Activated CD4-positive, alpha-beta T cell treated with anti-CD3 and anti-CD28 coated beads, Interleukin-2, amount 10 ng/mL, durations not matched to agents 7 days and 5 days (primary cell): ENCODE measurements around the gene RNF5. TPM values are rescaled to one million over a fixed set of nuclear protein-coding genes. Genes with fewer than 3 reads are reported as not detected.

Source experiments
- CTCF ChIA-PET: fragments of 350-600 bp; sonication (Branson Sonifier 250); formaldehyde crosslinking; loops from one replicate; lab custom pipeline; 2021; ENCODE audit warnings: antibody characterized with exemption; lab: Charles Lee
- POLR2A ChIA-PET: fragments of 350-600 bp; sonication (Branson Sonifier 250); formaldehyde crosslinking; loops from one replicate; lab custom pipeline; 2021; ENCODE audit warnings: antibody characterized with exemption; lab: Charles Lee
- DNase-seq: peaks from one replicate; pipeline ENCODE4 v3.0.0-alpha.2; 2020
- H3K27ac Mint-ChIP-seq: one replicate; pipeline ENCODE4 v1.8.0; 2021; ENCODE audit warnings: mild to moderate bottlenecking, moderate library complexity, mixed read lengths
- H3K27me3 Mint-ChIP-seq: one replicate; pipeline ENCODE4 v1.8.0; 2021; ENCODE audit warnings: mixed read lengths
- H3K36me3 Mint-ChIP-seq: one replicate; pipeline ENCODE4 v1.8.0; 2021; ENCODE audit warnings: low read depth, mixed read lengths
- H3K4me1 Mint-ChIP-seq: one replicate; pipeline ENCODE4 v1.8.0; 2021; ENCODE audit warnings: mixed read lengths
- H3K4me3 Mint-ChIP-seq: one replicate; pipeline ENCODE4 v1.8.0; 2021; ENCODE audit warnings: mild to moderate bottlenecking, moderate library complexity, mixed read lengths
- H3K9me3 Mint-ChIP-seq: one replicate; pipeline ENCODE4 v1.8.0; 2021; ENCODE audit warnings: mixed read lengths
- total RNA-seq, 2 experiments: library from RNA; stranded (reverse); gene quantifications; one replicate each; pipeline ENCODE4 v1.2.3, GENCODE V29; 2021

Gene RNF5
- total RNA-seq, 2 experiments from 2014 or later: 39.8 to 49.7 TPM

- Mint-ChIP-seq H3K4me3 (no peak overlapping the region), H3K27me3 (peaks cover 50% of the 10 kb centered on the region), H3K27ac (no peak overlapping the region), H3K4me1 (peaks cover 21% of the 10 kb centered on the region), H3K9me3 (peaks cover 3% of the 10 kb centered on the region), H3K36me3 (peaks cover 2% of the 10 kb centered on the region)
- DNase-seq: no peak
- CTCF ChIA-PET: interaction anchor here (1.4 kb wide), 1 partner anchor 30 kb away, joined by 4 read pairs; no protein-coding TSS in a partner anchor
- POLR2A ChIA-PET: no interaction called here
These were observed 31.5 kb upstream of the RNF5 start for GRCh38 chr6:32146687-32147086.

GRCh38 chr6:32147401-32148132 lies 30.6 kb upstream of the RNF5 start:
- ChIA-PET CTCF (interaction anchor here (0.6 to 1.5 kb wide), 4 partner anchors 12 to 48 kb away, joined by 3 to 7 read pairs (median 4); partner anchors contain the start of gene ATF6B), POLR2A (no interaction called here)
- no peak overlapping the region for H3K27ac Mint-ChIP-seq

GRCh38 chr6:32148289-32149091 lies 29.7 kb upstream of the RNF5 start:
- peak; percentile 63 for DNase-seq
- Mint-ChIP-seq H3K27ac (peak overlapping the region; percentile 54), H3K36me3 (peaks cover 2% of the 10 kb centered on the region), H3K27me3 (peaks cover 58% of the 10 kb centered on the region), H3K4me1 (peaks cover 30% of the 10 kb centered on the region), H3K4me3 (peak overlapping the region; percentile 65), H3K9me3 (peaks cover 3% of the 10 kb centered on the region)
- ChIA-PET POLR2A (interaction anchor here (0.5 kb wide), 1 partner anchor 595 kb away, joined by 3 read pairs; no protein-coding TSS in a partner anchor), CTCF (interaction anchor here (0.6 to 1.5 kb wide), 5 partner anchors 11 to 47 kb away, joined by 3 to 7 read pairs (median 4); partner anchors contain the start of genes ATF6B and FKBPL)

More at GRCh38 chr6:32147401-32148132, 30.6 kb upstream of the RNF5 start:
- H3K4me1 Mint-ChIP-seq: peaks cover 25% of the 10 kb centered on the region
- peaks cover 2% of the 10 kb centered on the region for H3K36me3 Mint-ChIP-seq
- peaks cover 3% of the 10 kb centered on the region for H3K9me3 Mint-ChIP-seq
- no peak overlapping the region for H3K4me3 Mint-ChIP-seq
- peaks cover 53% of the 10 kb centered on the region for H3K27me3 Mint-ChIP-seq
- no peak for DNase-seq

GRCh38 chr6:32149092-32149755 lies 29.0 kb upstream of the RNF5 start:
- CTCF ChIA-PET: interaction anchor here (0.9 to 1.5 kb wide), 3 partner anchors 19 to 28 kb away, joined by 3 to 7 read pairs (median 5); partner anchors contain the start of genes ATF6B and FKBPL
- Mint-ChIP-seq H3K36me3 (peaks cover 2% of the 10 kb centered on the region), H3K9me3 (peaks cover 3% of the 10 kb centered on the region), H3K27ac (peak overlapping the region; percentile 54), H3K27me3 (peaks cover 59% of the 10 kb centered on the region), H3K4me1 (peaks cover 36% of the 10 kb centered on the region), H3K4me3 (peak overlapping the region; percentile 65)
- DNase-seq: no peak
- POLR2A ChIA-PET: interaction anchor here (0.5 kb wide), 1 partner anchor 596 kb away, joined by 3 read pairs; no protein-coding TSS in a partner anchor

GRCh38 chr6:32149932-32150870 lies 28.0 kb upstream of the RNF5 start:
- CTCF ChIA-PET: interaction anchor here (1.2 kb wide), 1 partner anchor 20 kb away, joined by 5 read pairs; the partner anchor contains the start of gene FKBPL
- no peak for DNase-seq
- H3K27ac Mint-ChIP-seq: no peak overlapping the region
- H3K36me3 Mint-ChIP-seq: peaks cover 2% of the 10 kb centered on the region
- POLR2A ChIA-PET: no interaction called here
- peaks cover 59% of the 10 kb centered on the region for H3K27me3 Mint-ChIP-seq
- H3K4me3 Mint-ChIP-seq: no peak overlapping the region
- H3K9me3 Mint-ChIP-seq: peaks cover 3% of the 10 kb centered on the region
- peaks cover 44% of the 10 kb centered on the region for H3K4me1 Mint-ChIP-seq

GRCh38 chr6:32151181-32151862 lies 26.9 kb upstream of the RNF5 start:
- ChIA-PET POLR2A (no interaction called here), CTCF (interaction anchor here (1.2 kb wide), 2 partner anchors 13 to 15 kb away, joined by 3 to 4 read pairs; partner anchors contain the start of gene EGFL8)
- H3K27ac Mint-ChIP-seq: no peak overlapping the region
- H3K4me3 Mint-ChIP-seq: no peak overlapping the region
- H3K9me3 Mint-ChIP-seq: peaks cover 3% of the 10 kb centered on the region
- H3K27me3 Mint-ChIP-seq: peaks cover 51% of the 10 kb centered on the region
- peaks cover 51% of the 10 kb centered on the region for H3K4me1 Mint-ChIP-seq
- DNase-seq: no peak
- peaks cover 3% of the 10 kb centered on the region for H3K36me3 Mint-ChIP-seq

- Mint-ChIP-seq H3K4me1 (peaks cover 51% of the 10 kb centered on the region), H3K4me3 (no peak within 1 kb of the TSS), H3K27ac (no peak within 1 kb of the TSS), H3K27me3 (peaks cover 44% of the 10 kb centered on the region), H3K36me3 (peaks cover 3% of the 10 kb centered on the region), H3K9me3 (peaks cover 3% of the 10 kb centered on the region)
- no peak for DNase-seq
- ChIA-PET POLR2A (no interaction called here), CTCF (interaction anchor here (0.5 to 1.2 kb wide), 5 partner anchors 12 to 243 kb away, joined by 3 to 4 read pairs (median 3); partner anchors contain the start of gene EGFL8)
These were observed 26.1 kb upstream of the RNF5 start, which contains the start of gene PRRT1 for GRCh38 chr6:32151863-32152768. Gene PRRT1 (minus strand): TSS chr6:32151939. CDS start chr6:32151827, 112 bp downstream.

- no peak overlapping the region for H3K27ac Mint-ChIP-seq
- H3K36me3 Mint-ChIP-seq: peaks cover 3% of the 10 kb centered on the region
- ChIA-PET CTCF (interaction anchor here (0.5 to 1.2 kb wide), 3 partner anchors 11 to 244 kb away, joined by 3 to 4 read pairs (median 4); partner anchors contain the start of gene EGFL8), POLR2A (no interaction called here)
- H3K27me3 Mint-ChIP-seq: peaks cover 37% of the 10 kb centered on the region
- H3K9me3 Mint-ChIP-seq: peaks cover 2% of the 10 kb centered on the region
- peak overlapping the region; percentile 37 for H3K4me3 Mint-ChIP-seq
- peaks cover 48% of the 10 kb centered on the region for H3K4me1 Mint-ChIP-seq
- DNase-seq: no peak
These were observed 25.2 kb upstream of the RNF5 start for GRCh38 chr6:32152769-32153563.

- Mint-ChIP-seq H3K4me1 (peaks cover 40% of the 10 kb centered on the region), H3K9me3 (no peaks in the 10 kb centered on the region), H3K4me3 (peak within 1 kb of the TSS; percentile 97), H3K27me3 (peaks cover 28% of the 10 kb centered on the region), H3K36me3 (peaks cover 1% of the 10 kb centered on the region), H3K27ac (peak within 1 kb of the TSS; percentile 90)
- peak; percentile 72 for DNase-seq
- ChIA-PET CTCF (interaction anchor here (1.2 kb wide), 2 partner anchors 11 to 35 kb away, joined by 4 to 5 read pairs; partner anchors contain the start of gene EGFL8), POLR2A (no interaction called here)
These were observed 24.4 kb upstream of the RNF5 start, which contains the start of gene PPT2 for GRCh38 chr6:32153564-32154513. Gene PPT2 (plus strand): TSS chr6:32154141. CDS start chr6:32154595, 454 bp downstream.
